Stimulated activated CD8-positive, alpha-beta memory T cell treated with anti-CD3 and anti-CD28 coated beads, Interleukin-15, amount 100 ng/mL, for 24 hours (primary cell): Measurements from ENCODE around the gene ZNF460.
A peak's percentile ranks its signal among the peaks of the same experiment; 100 is the strongest.

Experiments used
- DNase-seq: peaks from one replicate; pipeline ENCODE4 v3.0.0-alpha.2; 2020; ENCODE audit warnings: low read depth

The ZNF460 gene

GRCh38 chr19:57280962-57281400, 696 bp downstream of the ZNF460 start:
- no peak for DNase-seq

DNA sequence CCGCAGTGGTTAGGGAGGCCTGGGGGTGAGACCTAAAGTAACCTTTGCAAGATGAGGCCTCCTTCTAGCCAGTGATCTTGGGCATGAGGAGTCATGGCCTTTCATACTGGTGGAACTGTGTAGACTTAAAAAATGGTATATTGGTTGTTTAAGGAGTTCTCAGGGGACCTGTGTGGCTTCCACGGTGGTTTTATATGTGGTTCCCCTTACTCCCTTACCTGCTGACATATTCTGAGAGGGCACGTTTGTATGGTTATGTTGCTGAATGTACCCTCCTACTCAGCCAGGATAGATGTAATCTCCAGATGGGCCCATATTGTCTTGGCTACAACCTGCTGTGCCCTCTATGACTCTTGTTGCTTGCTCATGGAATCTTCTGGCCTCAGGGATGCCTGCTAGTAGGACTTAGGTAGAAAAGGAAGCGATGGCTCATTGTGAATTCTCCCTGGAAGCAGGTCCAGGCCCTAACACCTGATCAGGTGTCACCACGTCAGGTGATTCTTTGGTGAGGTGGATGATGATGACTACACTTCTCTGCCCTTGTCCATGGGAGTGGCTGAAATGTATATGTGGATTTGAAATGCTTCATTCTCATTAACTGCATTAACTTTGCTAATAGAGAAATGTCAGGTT, 1.8 kb downstream of the ZNF460 start:
- DNase-seq: no peak

GRCh38 chr19:57288373-57288772, 8.1 kb downstream of the ZNF460 start:
- no peak for DNase-seq

DNA sequence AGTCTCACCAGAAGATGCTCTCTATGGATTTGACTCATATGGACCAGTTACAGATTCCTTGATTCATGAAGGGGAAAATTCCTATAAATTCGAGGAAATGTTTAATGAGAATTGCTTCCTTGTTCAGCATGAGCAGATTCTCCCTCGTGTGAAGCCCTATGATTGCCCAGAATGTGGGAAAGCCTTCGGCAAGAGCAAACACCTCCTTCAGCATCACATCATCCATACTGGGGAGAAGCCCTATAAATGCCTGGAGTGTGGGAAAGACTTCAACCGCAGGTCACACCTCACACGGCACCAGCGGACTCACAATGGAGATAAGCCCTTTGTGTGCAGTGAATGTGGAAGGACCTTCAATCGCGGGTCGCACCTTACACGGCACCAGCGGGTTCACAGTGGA, 10.7 kb downstream of the ZNF460 start:
- no peak for DNase-seq

GRCh38 chr19:57292547-57292946, 12.3 kb downstream of the ZNF460 start:
- no peak for DNase-seq

DNA sequence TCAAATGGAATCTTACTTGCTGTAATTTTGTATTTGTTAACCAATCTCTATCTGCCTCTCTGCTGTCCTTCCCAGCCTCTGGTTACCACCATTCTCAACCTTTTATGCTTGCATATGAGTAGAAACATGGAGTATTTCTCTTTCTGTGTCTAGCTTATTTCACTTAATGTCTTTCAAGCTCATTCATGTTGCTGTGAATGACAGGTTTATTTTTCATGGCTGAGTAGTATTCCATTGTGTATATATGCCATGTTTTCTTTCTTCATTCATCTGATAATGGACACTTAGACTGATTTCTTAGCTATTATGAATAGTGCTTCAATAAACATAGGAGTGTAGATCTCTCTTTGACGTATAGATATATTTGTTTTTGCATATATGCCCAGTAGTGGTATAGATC, 13.4 kb downstream of the ZNF460 start:
- DNase-seq: no peak

DNA sequence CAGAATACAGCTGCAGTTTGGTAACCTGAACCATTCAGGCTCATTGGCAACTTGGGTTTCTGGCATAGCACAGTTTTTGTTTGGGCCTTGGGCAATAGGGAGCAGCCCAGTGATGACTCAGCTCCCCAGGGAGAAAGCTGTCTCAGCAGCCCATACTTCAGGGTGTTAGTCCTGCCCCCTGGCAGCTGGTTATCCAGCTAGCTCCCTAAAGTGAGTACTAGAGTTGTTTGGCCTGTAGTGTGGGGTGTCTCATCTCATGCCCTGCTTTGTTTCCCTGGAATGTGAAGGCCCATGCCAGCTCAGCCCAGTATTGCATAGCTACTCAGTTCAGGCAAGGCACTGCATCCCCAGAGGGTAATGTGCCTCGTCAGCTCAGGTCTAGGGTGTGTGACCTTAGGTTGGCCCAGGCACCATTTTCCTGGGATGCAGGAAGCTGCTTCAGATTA, 21.8 kb downstream of the ZNF460 start:
- DNase-seq: no peak

- no peak for DNase-seq
Measured at GRCh38 chr19:57302727-57303401, 22.6 kb downstream of the ZNF460 start.

DNA sequence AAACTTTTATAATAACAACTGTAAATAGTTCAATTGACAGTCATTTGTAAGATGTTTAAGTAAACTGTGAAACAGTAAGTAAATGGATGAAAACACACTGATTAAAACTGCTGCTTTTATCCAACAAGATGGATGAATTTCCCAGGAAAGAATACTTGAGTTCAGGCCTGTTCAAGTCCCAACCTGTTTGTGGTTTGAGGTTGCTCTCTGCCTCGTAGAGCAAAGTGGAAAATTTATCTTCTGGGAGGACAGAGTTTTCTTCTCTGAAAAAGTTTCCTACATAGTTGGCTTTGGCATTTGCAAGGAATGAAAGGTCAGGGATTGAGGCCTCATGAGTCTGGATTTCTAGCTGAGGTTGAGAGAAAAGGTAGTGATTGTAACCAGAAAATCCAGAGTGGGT, 24.8 kb downstream of the ZNF460 start:
- DNase-seq: no peak

- no peak for DNase-seq
Measured at GRCh38 chr19:57308514-57308913, 28.2 kb downstream of the ZNF460 start.

DNA sequence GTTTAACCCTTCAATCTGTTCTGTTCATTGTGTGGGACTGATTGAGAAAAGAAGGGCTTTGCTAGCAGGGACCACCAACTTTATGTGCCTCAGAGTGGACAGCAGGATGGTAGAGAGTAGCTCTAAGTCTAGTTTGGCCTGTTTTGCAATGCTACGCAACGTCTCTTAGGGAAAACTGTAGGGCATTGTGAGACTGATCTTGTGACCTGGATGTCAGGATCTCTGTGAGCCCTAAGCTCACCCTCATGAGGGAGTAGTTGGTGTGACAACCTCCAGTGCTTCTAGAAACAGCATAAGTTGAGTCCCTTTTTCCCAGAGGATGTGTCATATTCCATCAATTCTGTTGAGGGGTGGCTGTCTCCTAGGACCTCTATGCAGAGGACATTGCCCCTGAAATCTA, 30.5 kb downstream of the ZNF460 start:
- no peak for DNase-seq

DNA sequence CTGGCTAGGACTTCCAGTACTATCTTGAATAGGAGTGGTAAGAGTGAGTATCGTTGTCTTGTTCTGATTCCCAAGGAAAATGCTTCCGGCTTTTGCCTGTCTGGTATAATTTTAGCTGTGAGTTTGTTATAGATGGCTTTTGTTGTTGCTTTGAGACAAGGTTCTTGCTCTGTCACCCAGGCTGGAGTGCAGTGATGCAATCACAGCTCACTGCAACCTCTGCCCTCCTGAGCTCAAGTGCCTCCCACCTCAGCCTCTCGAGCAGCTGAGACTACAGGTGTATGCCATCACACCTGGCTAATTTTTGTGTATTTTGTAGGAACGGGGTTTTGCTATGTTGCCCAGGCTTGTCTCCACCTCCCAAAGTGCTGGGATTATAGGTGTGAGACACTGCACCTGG, 33.9 kb downstream of the ZNF460 start:
- DNase-seq: no peak

GRCh38 chr19:57317503-57317902, 37.2 kb downstream of the ZNF460 start:
- DNase-seq: no peak

GRCh38 chr19:57319869-57320179, 39.5 kb downstream of the ZNF460 start:
- DNase-seq: no peak

DNA sequence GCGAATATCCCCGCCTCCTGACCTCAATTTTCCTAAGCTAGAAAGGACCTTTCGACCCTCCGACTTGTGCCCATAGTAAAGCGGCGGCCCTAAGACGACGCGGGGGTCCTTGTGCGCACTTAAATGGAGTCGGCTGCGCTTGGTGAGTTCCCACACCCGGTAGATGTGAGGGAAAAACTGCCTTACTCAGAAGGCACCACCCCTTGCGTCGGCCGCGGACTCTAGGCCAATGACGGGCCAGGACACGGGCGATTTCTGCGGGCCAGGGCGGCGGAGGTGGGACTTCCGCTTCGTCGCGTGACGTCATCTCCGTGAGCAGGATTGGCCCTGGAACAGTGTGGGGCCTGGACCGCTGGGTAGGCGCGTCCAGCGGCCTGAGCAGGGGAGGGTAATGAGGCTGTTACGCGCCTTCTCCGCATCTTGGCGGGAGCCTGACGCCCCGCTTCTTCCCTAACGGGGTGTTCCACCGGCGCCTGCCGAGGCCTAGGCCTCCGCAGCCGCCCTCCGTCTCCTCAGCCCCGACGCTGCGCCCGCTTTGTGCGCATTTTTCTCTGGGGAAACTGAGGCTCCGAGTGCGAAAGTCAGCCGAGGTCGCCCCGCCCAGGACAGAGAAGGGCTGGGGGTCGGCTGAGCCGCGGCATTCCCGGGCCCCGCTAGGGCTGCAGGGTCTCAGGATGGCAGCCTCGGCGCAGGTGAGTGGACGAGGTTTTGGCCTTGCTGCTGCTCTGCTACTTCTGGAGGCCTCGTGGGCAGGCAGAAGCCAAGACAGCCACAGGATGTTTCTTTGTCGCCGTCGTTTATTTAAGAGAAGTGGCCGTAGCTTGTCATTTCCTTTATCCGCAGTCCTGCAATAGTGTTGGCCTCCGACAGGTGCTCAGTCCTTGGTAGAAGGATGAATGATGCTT, 40.1 kb downstream of the ZNF460 start, which contains the start of gene ZNF543:
ZNF543 (plus strand) TSS at position 293 of the 905 bp plus-strand sequence; CDS start at position 675, 382 bp downstream.
- DNase-seq: peak; percentile 81

DNA sequence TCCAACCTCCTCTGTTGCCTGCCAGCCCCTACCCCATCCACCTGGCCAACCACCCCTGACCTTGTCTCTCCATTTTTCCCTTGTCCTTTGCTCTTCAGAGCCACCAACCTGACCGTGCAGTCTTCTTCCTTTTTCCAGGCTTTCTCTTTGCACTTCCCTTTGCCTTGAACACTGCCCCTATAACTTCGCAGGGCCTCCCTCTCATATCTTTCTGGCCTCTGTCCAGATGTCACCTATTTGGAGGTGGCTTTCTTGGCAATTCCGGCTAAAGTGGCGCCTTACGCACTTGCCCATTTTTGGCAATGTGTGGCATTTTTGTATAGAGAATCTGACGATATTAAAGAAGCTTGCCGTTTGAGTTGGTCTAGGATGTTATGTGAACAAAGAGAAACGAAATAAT, 40.8 kb downstream of the ZNF460 start:
- no peak for DNase-seq

- no peak for DNase-seq
Measured at GRCh38 chr19:57321751-57322150, 41.5 kb downstream of the ZNF460 start.

- no peak for DNase-seq
Measured at GRCh38 chr19:57324992-57325391, 44.7 kb downstream of the ZNF460 start.

DNA sequence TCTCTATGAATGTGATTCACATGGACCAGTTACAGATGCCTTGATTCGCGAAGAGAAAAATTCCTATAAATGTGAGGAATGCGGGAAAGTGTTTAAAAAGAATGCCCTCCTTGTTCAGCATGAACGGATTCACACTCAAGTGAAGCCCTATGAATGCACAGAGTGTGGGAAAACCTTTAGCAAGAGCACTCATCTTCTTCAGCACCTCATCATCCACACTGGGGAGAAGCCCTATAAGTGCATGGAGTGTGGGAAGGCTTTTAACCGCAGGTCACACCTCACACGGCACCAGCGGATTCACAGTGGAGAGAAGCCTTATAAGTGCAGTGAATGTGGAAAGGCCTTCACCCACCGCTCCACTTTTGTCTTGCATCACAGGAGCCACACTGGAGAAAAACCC, 47.7 kb downstream of the ZNF460 start:
- DNase-seq: no peak

- DNase-seq: no peak
Measured at GRCh38 chr19:57334191-57334590, 53.9 kb downstream of the ZNF460 start.

DNA sequence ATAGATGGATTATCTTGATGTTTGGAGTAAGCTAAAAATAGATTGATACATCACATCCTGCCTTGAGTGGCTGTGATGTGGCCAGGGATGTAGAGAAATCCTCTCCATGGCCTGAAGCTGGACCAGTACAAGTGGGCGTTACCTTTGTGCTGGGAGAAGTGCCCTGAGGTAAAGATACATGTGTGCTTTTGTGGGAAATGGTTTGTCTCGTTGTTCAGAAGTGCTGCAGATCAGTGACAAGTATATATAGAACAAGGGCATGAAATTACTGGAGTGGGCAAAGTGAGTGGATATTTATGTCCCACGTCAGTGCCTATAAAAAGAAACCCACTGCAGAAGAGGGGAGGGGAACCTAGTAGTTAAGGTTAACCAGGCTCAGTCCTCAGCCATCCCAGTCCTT, 58.6 kb downstream of the ZNF460 start:
- no peak for DNase-seq

DNA sequence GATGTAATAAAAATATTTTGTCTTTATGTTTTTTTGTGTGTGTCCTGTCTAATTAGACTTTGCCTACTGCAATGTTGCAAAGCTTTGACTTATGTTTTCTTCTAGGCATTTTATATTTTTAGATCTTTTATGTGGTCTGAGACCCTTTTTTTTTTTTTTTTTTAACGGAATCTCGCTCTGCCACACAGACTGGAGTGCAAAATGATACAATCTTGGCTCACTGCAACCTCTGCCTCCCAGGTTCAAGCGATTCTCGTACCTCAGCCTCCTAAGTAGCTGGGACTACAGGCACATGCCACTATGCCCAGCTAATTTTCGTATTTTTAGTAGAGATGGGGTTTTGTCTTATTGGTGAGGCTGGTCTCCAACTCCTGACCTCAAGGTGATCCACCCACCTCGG, 62.3 kb downstream of the ZNF460 start:
- DNase-seq: no peak
